Activated naive CD4-positive, alpha-beta T cell treated with anti-CD3 and anti-CD28 coated beads, Interleukin-2, amount 50 U/mL, for 16 hours (primary cell): ENCODE data around the gene GP2.
"Not testable (repeated sequence)": the region's sequence is repeated elsewhere in the genome, so short reads cannot be mapped to it uniquely, and the experiment has no call there.

Experiments
- DNase-seq: peaks from one replicate; pipeline ENCODE4 v3.0.0-alpha.2; 2020

Gene GP2

GRCh38 chr16:20323591-20324117 is 3.7 kb downstream of the GP2 start:
- DNase-seq = no peak

- no peak for DNase-seq
These were observed 4.6 kb downstream of the GP2 start for GRCh38 chr16:20322696-20323095.

DNA sequence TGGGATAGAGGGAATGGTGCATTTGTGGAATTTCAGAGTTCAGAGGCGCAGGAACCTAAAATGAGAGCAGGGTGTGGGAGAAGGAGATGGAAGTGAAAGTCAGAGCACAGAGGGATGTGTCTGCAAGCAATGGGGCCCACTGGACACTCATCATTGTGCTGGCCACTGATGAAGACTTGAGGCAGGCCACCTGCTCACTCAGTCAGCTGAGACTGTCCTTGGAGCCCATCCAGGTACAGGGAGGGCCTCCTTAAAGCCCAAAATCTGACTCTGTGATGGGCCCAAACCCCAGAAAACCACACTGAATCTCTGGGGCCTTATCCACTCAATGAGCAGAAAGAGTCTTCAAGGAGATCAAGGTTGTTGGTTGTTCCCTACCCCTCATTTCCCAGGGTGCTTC is 5.6 kb downstream of the GP2 start:
- no peak for DNase-seq

- not testable (repeated sequence) for DNase-seq
These were observed 6.3 kb downstream of the GP2 start for GRCh38 chr16:20321051-20321450.

DNA sequence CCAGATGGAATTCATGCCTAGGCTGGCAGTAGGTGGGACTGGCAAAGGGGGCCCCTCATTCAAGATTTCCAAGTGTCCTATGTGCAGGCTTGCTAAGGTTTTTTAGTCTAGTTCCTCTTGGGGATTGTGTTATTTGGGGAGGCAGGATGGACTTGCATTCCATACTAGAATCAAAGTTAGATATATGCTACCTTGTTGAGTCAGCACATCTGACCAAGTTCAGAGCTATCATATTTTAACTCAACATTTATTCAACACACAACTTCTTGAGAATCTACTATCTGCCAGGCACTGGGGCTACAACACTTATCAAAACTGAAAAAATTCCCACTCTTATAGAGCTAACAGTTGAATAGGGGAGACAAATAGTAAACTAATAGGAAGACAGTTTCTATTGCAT is 6.7 kb downstream of the GP2 start:
- DNase-seq = no peak

GRCh38 chr16:20320178-20320577 is 7.1 kb downstream of the GP2 start:
- no peak for DNase-seq

- no peak for DNase-seq
These were observed 7.9 kb downstream of the GP2 start for GRCh38 chr16:20319406-20319805.

DNA sequence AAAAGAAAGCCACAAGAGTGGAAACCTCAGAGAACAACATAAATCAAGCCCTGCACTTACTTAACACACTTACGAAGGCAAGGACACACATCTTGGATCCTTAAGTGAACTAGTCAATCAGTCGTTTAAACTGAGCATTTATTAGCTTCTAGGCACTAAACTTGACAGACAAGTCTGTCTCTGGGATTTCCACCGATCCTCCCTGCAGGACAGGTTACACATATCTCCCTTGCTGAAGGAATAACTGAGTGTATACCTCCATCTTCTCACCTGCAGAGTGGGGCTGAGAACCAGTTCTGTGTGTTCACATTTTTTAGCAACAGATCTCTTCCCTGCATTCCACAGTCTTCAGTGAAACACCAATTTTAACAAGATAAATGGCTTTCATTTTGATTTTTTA is 8.9 kb downstream of the GP2 start:
- no peak for DNase-seq

DNA sequence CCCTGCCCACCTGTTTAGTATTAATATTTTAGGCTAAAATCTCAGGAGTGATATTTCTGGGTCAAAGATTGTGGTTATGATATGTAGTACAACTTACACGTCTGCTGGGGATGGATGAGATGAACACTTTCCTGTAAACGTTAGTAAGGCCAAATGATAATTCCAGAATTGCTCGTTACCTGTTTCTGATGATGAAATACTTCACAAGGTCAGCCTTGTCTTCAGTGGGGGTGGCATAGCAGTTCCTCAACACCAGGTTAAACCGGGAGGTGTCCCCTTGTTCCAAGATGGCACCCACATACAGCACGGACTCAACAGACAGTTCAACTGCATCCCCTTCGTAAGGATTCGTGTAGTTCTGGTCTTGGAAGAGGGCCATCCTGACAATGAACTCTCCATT is 9.3 kb downstream of the GP2 start:
- DNase-seq = no peak

GRCh38 chr16:20317117-20317516 is 10.2 kb downstream of the GP2 start:
- no peak for DNase-seq

DNA sequence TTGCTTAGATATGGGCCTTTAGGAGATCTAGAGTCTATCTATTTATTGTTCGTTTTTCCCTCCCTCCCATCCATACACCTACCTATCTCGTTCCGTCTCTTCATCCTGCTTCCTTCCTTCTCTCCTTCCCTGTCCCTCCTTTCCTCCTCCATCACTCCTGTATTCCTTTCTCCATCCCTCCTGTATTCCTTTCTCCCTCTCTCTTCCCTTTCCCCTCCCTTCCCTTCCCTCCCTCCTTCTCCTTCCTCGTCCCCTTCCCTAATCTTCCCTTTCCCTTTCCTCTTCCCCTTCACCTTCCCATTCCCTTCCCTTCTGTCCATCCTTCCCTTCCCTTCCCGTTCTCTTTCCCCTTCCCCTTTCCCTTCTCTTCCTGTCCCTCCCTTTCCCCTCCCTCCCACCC is 10.6 kb downstream of the GP2 start:
- no peak for DNase-seq

DNA sequence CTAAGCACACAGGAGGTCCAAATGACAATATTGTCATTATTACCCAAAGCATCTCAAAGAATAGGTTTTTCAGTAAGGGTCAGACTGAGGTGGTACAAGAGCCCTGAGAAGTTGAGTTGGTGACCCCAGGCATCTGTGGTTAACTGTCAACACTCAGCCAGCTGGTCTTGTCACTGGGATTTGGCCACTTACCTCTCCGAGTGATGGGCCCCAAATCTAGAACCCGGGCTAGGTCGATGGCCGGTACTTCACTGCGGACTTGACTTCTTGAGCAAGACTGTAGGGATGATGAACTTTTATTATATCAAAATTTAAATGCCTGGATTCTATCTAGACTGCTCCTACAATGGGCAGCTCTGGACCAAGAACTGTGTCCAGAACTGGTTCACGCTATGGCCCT is 11.5 kb downstream of the GP2 start:
- DNase-seq = no peak

GRCh38 chr16:20314575-20314974 is 12.7 kb downstream of the GP2 start:
- DNase-seq = no peak

DNA sequence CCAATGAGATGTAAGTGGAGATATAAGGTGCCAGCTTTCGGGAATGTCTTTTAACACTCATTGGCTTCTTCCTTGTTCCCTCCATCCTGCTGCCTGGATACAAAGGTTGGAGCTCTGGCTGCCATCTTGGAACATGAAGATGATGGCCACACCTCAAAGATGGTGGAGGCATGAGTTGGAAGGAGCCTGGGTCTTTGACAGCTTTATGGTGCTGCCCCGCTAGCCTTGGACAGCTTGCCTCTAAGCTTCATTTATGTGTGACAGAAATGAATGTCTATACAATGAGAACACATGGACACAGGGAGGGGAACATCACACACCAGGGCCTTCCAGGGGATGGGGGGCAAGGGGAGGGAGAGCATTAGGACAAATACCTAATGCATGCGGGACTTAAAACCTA is 13.6 kb downstream of the GP2 start:
- no peak for DNase-seq

DNA sequence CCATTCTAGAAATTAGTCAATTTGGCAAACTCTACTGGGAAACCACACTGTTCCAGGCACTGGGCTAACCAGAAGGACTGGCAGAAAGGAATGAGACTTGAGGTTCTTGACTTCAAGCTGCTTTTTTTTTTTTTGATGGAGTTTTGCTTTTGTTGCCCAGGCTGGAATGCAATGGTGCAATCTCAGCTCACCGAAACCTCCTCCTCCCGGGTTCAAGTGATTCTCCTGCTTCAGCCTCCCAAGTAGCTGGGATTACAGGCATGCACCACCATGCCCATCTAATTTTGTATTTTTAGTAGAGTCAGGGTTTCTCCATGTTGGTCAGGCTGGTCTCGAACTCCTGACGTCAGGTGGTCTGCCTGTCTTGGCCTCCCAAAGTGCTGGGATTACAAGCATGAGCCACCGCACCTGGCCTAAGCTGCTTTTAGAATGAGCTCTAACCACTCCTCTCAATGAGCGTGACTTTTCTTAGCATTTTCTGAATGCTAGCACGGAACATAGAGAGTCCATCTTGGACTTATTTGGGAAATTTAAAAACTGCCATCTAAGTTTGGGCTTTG is 14.7 kb downstream of the GP2 start:
- DNase-seq = not testable (repeated sequence)

DNA sequence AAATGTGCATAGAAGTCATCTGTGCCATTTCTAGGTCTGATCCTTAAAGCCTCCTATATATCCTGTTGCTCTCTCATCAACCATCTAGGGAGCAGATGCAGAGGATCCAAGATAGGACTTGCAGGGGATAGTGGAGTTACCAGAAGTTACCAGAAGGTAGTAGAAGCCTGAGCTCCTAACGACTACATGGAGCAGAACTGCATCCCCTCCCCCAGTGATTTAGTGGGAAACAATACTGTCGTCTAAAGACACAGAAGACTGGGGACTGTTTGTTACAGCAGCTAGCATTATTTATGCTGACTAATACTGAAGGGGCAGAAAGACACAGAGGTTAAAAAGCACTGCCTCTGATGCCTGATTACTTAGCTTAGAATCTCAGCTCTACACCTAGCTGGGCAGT is 15.8 kb downstream of the GP2 start:
- no peak for DNase-seq

DNA sequence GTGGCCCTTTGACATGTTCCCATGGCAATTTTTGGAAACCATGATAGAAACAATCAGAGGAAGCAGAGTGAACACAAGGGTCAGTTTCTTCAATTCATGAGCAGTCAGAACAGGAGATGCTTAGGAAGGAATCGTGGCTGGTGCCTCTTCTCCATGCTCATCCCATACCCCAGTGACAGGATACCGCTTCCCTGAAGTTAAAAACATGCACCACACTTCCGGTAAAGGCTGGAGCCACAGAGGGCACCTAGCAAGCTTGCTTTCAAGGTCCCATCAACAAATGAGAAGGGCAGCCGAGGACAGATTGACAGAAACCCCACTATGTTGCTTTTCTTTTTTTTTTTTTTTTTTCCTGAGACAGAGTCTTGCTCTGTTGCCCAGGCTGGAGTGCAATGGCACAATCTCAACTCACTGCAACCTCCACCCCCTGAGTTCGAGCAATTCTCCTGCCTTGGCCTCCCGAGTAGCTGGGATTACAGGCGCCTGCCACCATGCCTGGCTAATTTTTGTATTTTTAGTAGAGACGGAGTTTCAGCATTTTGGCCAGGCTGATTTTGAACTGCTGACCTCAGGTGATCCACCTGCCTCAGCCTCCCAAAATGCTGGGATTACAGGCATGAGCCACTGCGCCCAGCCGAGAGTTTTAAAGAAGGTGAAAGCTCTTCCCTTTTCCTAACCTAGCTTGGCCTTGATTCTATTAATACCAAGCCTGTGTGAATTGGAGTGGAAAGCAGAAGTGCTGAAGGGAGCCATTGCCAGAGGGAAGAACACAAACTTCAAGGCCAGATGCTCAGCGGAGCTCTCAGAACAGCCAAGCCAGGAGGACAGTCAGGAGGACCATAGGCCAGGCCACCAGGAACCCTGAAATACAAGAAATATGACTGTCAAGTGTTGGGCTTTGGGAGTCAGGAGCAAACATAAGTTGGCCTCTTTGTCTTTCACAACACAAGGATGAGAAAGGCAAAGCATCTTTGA is 16.6 kb downstream of the GP2 start:
- DNase-seq = no peak

DNA sequence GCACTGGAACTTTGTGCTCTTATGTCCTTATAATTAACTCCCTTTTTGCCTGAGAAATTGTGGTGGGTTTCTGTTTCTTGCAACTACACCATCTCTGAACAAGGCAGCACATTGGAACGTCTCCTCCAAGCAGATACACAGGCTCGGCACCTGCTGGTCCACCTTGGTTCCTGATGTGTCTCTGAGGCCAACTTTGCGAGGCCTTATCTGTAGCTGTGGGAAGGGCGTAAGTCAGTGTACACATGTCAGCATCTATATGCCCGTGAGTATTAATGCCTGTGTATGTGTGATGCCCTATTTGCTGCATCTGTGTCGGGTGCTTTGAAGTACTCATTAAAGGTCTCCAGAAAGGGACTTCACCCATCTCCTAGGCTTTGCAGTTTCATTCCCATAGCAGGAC is 17.5 kb downstream of the GP2 start:
- no peak for DNase-seq

DNA sequence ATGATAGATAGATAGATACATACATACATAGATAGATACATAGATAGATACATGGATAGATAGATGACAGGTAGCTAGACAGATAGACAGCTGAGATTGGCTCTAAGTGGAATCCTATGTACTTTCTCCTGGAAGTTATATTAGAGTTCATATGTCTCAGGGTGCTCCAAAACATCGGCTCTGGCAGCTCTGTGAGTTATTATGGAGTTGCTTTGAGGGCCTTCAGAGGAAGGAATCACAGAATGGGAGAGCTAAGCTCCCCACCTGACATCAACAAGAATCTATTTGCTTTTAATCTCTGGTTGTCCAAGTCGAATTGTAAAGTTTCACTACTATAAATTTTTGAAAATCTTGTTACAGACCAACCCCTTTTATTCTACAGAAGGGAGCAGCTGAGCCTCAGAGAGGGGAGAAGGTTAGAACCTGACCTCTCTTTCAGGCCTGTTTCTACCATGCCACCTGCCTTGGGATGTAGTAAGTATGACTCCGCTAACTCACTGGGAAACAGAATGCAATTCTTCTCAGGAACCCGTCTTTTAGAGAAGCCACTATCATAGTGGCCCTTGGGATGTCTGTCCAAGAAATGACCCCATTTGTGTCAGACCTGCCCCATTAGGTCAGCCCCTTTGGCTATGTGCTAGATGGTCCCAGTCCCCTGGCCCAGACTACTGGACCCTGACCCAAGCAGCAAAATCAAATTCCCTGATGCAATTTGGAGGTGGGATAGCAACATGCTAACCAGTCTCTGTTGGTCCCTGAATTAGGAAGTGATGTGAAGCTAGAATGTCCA is 18.3 kb downstream of the GP2 start:
- DNase-seq = no peak

GRCh38 chr16:20308266-20308665 is 19.0 kb downstream of the GP2 start:
- no peak for DNase-seq

DNA sequence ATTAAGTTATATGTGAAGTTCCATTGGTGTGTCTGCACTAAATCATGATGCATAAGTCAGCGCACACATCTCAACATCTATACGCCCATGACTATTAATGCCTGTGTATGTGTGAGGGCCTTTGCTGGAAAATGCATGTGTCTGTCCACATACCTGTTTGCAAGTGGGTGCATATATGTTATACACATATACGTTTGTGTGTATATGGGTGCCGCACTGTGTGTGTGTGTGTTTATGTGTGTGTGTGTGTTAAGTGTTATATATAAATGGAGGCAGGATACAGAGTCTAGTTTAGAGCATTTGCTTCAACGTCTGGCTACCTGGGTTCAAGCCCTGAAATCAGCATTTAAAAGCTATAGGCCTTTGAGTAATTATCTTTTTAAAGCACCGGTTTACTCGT is 19.5 kb downstream of the GP2 start:
- DNase-seq = no peak

- no peak for DNase-seq
These were observed 20.1 kb downstream of the GP2 start for GRCh38 chr16:20307240-20307671.

DNA sequence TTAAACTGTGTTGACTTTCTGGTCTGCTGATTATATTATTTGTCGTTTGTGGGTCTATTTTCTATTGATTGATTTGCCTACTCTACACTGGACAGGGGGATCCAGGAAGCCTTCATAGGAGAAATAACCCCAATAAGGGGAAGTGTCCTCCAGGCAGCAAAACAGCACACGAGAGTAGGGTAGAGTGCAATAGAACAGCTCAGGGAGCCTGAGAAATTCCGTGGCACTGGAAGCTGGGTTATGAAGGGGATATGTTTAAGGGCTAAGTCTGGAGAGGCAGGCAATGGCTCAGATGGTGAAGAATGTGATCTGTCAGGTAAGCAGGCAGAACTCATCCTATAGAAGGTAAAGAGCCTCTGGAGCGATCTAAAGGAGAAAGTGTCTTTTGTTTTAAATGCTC is 20.9 kb downstream of the GP2 start:
- no peak for DNase-seq

DNA sequence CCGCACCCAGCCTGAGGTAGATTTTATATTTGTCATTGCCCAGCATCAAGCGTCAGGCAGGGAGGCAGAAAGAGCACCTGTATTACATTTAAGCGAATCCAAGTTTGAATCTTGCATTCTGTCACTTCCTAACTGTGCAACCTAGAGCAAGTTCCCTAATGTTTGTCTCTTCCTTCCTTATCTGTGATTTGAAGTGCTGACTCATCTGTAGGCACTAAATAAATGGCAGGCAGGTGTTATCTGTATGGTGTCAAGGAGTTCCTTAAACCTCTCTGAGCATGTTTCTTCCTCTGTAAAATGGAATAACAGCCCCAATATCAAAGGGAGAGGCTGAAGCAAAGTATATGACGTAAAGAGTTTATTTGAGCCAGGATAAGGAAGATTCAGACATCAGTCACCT is 24.3 kb downstream of the GP2 start:
- no peak for DNase-seq
